Measurements from ENCODE around the gene APOL6.
A peak's percentile ranks its signal among the peaks of the same experiment; 100 is the strongest.
"Not testable (repeated sequence)": the region's sequence is repeated elsewhere in the genome, so short reads cannot be mapped to it uniquely, and the experiment has no call there.

The APOL6 gene

GRCh38 chr22:35661464-35661863 lies 13.2 kb downstream of the APOL6 start:
- no peak for TF ChIP-seq CTCF (conservative IDR thresholded peaks at IDR 0.05; ENCODE audit: low read length)
- no peak for DNase-seq (ENCODE audit: low read depth)
- H3K4me3 ChIP-seq (ENCODE audit: low read length) = no peak overlapping the region

GRCh38 chr22:35662914-35663313 lies 14.7 kb downstream of the APOL6 start:
- no peak for DNase-seq (ENCODE audit: low read depth)
- H3K4me3 ChIP-seq (ENCODE audit: low read length) = no peak overlapping the region; the same call in 1 of the 2 replicates
- TF ChIP-seq CTCF (conservative IDR thresholded peaks at IDR 0.05; ENCODE audit: low read length) = no peak

GRCh38 chr22:35663371-35663770 lies 15.1 kb downstream of the APOL6 start:
- peak overlapping the region; percentile 7; the same call in 1 of the 2 replicates for H3K4me3 ChIP-seq (ENCODE audit: low read length)
- TF ChIP-seq CTCF (conservative IDR thresholded peaks at IDR 0.05; ENCODE audit: low read length) = no peak
- peak; percentile 35 for DNase-seq (ENCODE audit: low read depth)

GRCh38 chr22:35664955-35665587 lies 16.8 kb downstream of the APOL6 start:
- H3K4me3 ChIP-seq (ENCODE audit: low read length) = no peak overlapping the region
- DNase-seq (ENCODE audit: low read depth) = no peak
- TF ChIP-seq CTCF (conservative IDR thresholded peaks at IDR 0.05; ENCODE audit: low read length) = no peak

- not testable (repeated sequence) for H3K4me3 ChIP-seq (ENCODE audit: low read length); DNase-seq (ENCODE audit: low read depth)
These were observed 18.5 kb downstream of the APOL6 start for GRCh38 chr22:35666699-35667098.

- H3K4me3 ChIP-seq (ENCODE audit: low read length) = no peak overlapping the region
- no peak for DNase-seq (ENCODE audit: low read depth)
- no peak for TF ChIP-seq CTCF (conservative IDR thresholded peaks at IDR 0.05; ENCODE audit: low read length)
These were observed 26.1 kb downstream of the APOL6 start for GRCh38 chr22:35674335-35674734.

GRCh38 chr22:35676065-35676464 lies 27.8 kb downstream of the APOL6 start:
- DNase-seq (ENCODE audit: low read depth); H3K4me3 ChIP-seq (ENCODE audit: low read length): not testable (repeated sequence)

GRCh38 chr22:35677460-35678187 lies 29.4 kb downstream of the APOL6 start:
- no peak for TF ChIP-seq CTCF (conservative IDR thresholded peaks at IDR 0.05; ENCODE audit: low read length)
- no peak for DNase-seq (ENCODE audit: low read depth)
- H3K4me3 ChIP-seq (ENCODE audit: low read length) = no peak overlapping the region

All from AG10803 (cell line).